ENCODE data around the gene CDK5R1. TPM values are rescaled to one million over a fixed set of nuclear protein-coding genes. Genes with fewer than 3 reads are reported as not detected.

The CDK5R1 gene
- total and polyA plus RNA-seq, 2 donors (not counting 1 experiment from before 2014, with no cell fraction given) = 0.33 to 0.56 TPM

GRCh38 chr17:32452281-32452680 lies 34.5 kb upstream of the CDK5R1 start:
- Histone ChIP-seq H3K4me2 (ENCODE audit: extremely low read depth, insufficient read depth, low read length) (no peak overlapping the region), H3K36me3 (ENCODE audit: control insufficient read depth, insufficient read depth, low read length) (peaks cover 15% of the 10 kb centered on the region), H4K20me1 (ENCODE audit: control insufficient read depth, extremely low read depth, insufficient read depth, low read length) (no peaks in the 10 kb centered on the region), H3K4me3 (replicated peaks in 1 of 4; ENCODE audit: control extremely low read depth in 1 of 4, insufficient read depth in 1 of 4, low read depth in 3 of 4, low read length in 4 of 4) (no peak overlapping the region), H3K27ac (ENCODE audit: insufficient read depth, low read length) (no peak overlapping the region), H2AFZ (ENCODE audit: low read length) (no peak overlapping the region), H3K27me3 (ENCODE audit: control insufficient read depth, insufficient read depth, low read length) (no peaks in the 10 kb centered on the region), H3K4me1 (ENCODE audit: control insufficient read depth, extremely low read depth, insufficient read depth, low read length) (no peaks in the 10 kb centered on the region), H3K9ac (ENCODE audit: insufficient read depth, low read length) (no peak overlapping the region), H3K9me3 (ENCODE audit: control insufficient read depth, insufficient read depth, low read depth, low read length) (no peaks in the 10 kb centered on the region), H3K79me2 (ENCODE audit: control insufficient read depth, insufficient read depth, low read length) (peaks cover 43% of the 10 kb centered on the region)
- TF ChIP-seq CTCF (conservative IDR thresholded peaks at IDR 0.05 in 1 of 2, IDR thresholded peaks at IDR 0.05 in 1 of 2; ENCODE audit: low read depth in 1 of 2, low read length in 2 of 2) (no peak), EZH2 (IDR thresholded peaks at IDR 0.05; ENCODE audit: low read length, missing control alignments) (no peak)
- peak; percentile 14 to 52 for DNase-seq (ENCODE audit: low read depth in 2 of 2)

- peaks cover 15% of the 10 kb centered on the region for H3K36me3 ChIP-seq (ENCODE audit: control insufficient read depth, insufficient read depth, low read length)
- H3K79me2 ChIP-seq (ENCODE audit: control insufficient read depth, insufficient read depth, low read length) = peaks cover 37% of the 10 kb centered on the region
These were observed 33.4 kb upstream of the CDK5R1 start for GRCh38 chr17:32453370-32453769.

GRCh38 chr17:32458371-32458770 lies 28.4 kb upstream of the CDK5R1 start:
- H3K27me3 ChIP-seq (ENCODE audit: control insufficient read depth, insufficient read depth, low read length) = no peaks in the 10 kb centered on the region
- no peak overlapping the region for H2AFZ ChIP-seq (ENCODE audit: low read length)
- no peaks in the 10 kb centered on the region for H4K20me1 ChIP-seq (ENCODE audit: control insufficient read depth, extremely low read depth, insufficient read depth, low read length)
- no peak for TF ChIP-seq CTCF (conservative IDR thresholded peaks at IDR 0.05 in 1 of 2, IDR thresholded peaks at IDR 0.05 in 1 of 2; ENCODE audit: low read depth in 1 of 2, low read length in 2 of 2)
- TF ChIP-seq EZH2 (IDR thresholded peaks at IDR 0.05; ENCODE audit: low read length, missing control alignments) = no peak
- no peak overlapping the region for H3K9ac ChIP-seq (ENCODE audit: insufficient read depth, low read length)
- peaks cover 16% of the 10 kb centered on the region for H3K79me2 ChIP-seq (ENCODE audit: control insufficient read depth, insufficient read depth, low read length)
- H3K36me3 ChIP-seq (ENCODE audit: control insufficient read depth, insufficient read depth, low read length) = peaks cover 11% of the 10 kb centered on the region
- no peak overlapping the region for H3K27ac ChIP-seq (ENCODE audit: insufficient read depth, low read length)
- H3K9me3 ChIP-seq (ENCODE audit: control insufficient read depth, insufficient read depth, low read depth, low read length) = no peaks in the 10 kb centered on the region
- DNase-seq (ENCODE audit: low read depth in 2 of 2) = no peak
- no peaks in the 10 kb centered on the region for H3K4me1 ChIP-seq (ENCODE audit: control insufficient read depth, extremely low read depth, insufficient read depth, low read length)
- H3K4me2 ChIP-seq (ENCODE audit: extremely low read depth, insufficient read depth, low read length) = no peak overlapping the region
- H3K4me3 ChIP-seq (replicated peaks in 1 of 4; ENCODE audit: control extremely low read depth in 1 of 4, insufficient read depth in 1 of 4, low read depth in 3 of 4, low read length in 4 of 4) = no peak overlapping the region

More at GRCh38 chr17:32453370-32453769, 33.4 kb upstream of the CDK5R1 start:
- Histone ChIP-seq H4K20me1 (ENCODE audit: control insufficient read depth, extremely low read depth, insufficient read depth, low read length) (no peaks in the 10 kb centered on the region), H3K27ac (ENCODE audit: insufficient read depth, low read length) (no peak overlapping the region), H3K9me3 (ENCODE audit: control insufficient read depth, insufficient read depth, low read depth, low read length) (no peaks in the 10 kb centered on the region), H2AFZ (ENCODE audit: low read length) (no peak overlapping the region), H3K4me3 (replicated peaks in 1 of 4; ENCODE audit: control extremely low read depth in 1 of 4, insufficient read depth in 1 of 4, low read depth in 3 of 4, low read length in 4 of 4) (no peak overlapping the region), H3K27me3 (ENCODE audit: control insufficient read depth, insufficient read depth, low read length) (no peaks in the 10 kb centered on the region), H3K4me2 (ENCODE audit: extremely low read depth, insufficient read depth, low read length) (no peak overlapping the region), H3K9ac (ENCODE audit: insufficient read depth, low read length) (no peak overlapping the region), H3K4me1 (ENCODE audit: control insufficient read depth, extremely low read depth, insufficient read depth, low read length) (no peaks in the 10 kb centered on the region)
- DNase-seq (ENCODE audit: low read depth in 2 of 2) = no peak
- no peak for TF ChIP-seq EZH2 (IDR thresholded peaks at IDR 0.05; ENCODE audit: low read length, missing control alignments)
- no peak for TF ChIP-seq CTCF (conservative IDR thresholded peaks at IDR 0.05 in 1 of 2, IDR thresholded peaks at IDR 0.05 in 1 of 2; ENCODE audit: low read depth in 1 of 2, low read length in 2 of 2)

Data from fibroblast of lung (primary cell).